Loucy (cell line): Measurements from ENCODE around the gene HOXC5.

Experiments
- H2AFZ ChIP-seq: fragments of 200-600 bp; sonication (generic); 2 replicates; pipeline ENCODE4 v1.6.0; 2016; ENCODE audit warnings: antibody characterized with exemption, mild to moderate bottlenecking, low read length, moderate library complexity
- H3F3A ChIP-seq: fragments of 200-600 bp; 2 replicates; pipeline ENCODE4 v1.6.0; 2016; ENCODE audit warnings: antibody characterized with exemption, low read depth, mild to moderate bottlenecking
- H3K27me3 ChIP-seq: fragments of 200-600 bp; sonication (generic); 2 replicates; pipeline ENCODE4 v1.6.1; 2014; ENCODE audit warnings: low read length, mild to moderate bottlenecking; ENCODE audit not compliant: insufficient read depth, poor library complexity, severe bottlenecking
- H3K36me3 ChIP-seq: fragments of 200-600 bp; sonication (generic); 2 replicates; pipeline ENCODE4 v1.6.1; 2016; ENCODE audit warnings: low read length; ENCODE audit not compliant: insufficient read depth
- H3K4me1 ChIP-seq: fragments of 200-600 bp; sonication (generic); 2 replicates; pipeline ENCODE4 v1.5.1; 2014; ENCODE audit warnings: low read length, mild to moderate bottlenecking; ENCODE audit not compliant: insufficient read depth, poor library complexity, severe bottlenecking
- H3K4me2 ChIP-seq: fragments of 200-600 bp; sonication (generic); 2 replicates; pipeline ENCODE4 v1.6.0; 2014; ENCODE audit warnings: antibody characterized with exemption, low read length, low read depth, mild to moderate bottlenecking; ENCODE audit not compliant: poor library complexity, severe bottlenecking
- H3K4me3 ChIP-seq: fragments of 200-600 bp; sonication (generic); 2 replicates; pipeline ENCODE4 v1.5.1; 2014; ENCODE audit warnings: low read length, mild to moderate bottlenecking, mixed read lengths; ENCODE audit not compliant: poor library complexity, severe bottlenecking
- H3K79me2 ChIP-seq: fragments of 200-600 bp; sonication (generic); 2 replicates; pipeline ENCODE4 v1.6.1; 2014; ENCODE audit warnings: low read length; ENCODE audit not compliant: insufficient read depth
- H3K9ac ChIP-seq: fragments of 200-600 bp; sonication (generic); 2 replicates; pipeline ENCODE4 v1.6.0; 2014; ENCODE audit warnings: mild to moderate bottlenecking, low read depth, low read length, moderate library complexity; ENCODE audit not compliant: poor library complexity, severe bottlenecking
- H3K9me2 ChIP-seq: fragments of 200-600 bp; sonication (generic); replicated peaks from 2 replicates; pipeline ENCODE4 v1.6.1; 2016; ENCODE audit warnings: low read depth, low read length, mixed read lengths
- H3K9me3 ChIP-seq: fragments of 200-600 bp; sonication (generic); 2 replicates; pipeline ENCODE4 v1.6.1; 2014; ENCODE audit warnings: mild to moderate bottlenecking, antibody characterized with exemption, low read length, low read depth; ENCODE audit not compliant: insufficient read depth
- H4K20me1 ChIP-seq: fragments of 200-600 bp; sonication (generic); 2 replicates; pipeline ENCODE4 v1.6.0; 2014; ENCODE audit warnings: antibody characterized with exemption, low read length, mild to moderate bottlenecking; ENCODE audit not compliant: insufficient read depth, poor library complexity, severe bottlenecking
- EZH2phosphoT487 ChIP-seq: fragments of 200-600 bp; IDR thresholded peaks from 2 replicates; pipeline ENCODE4 v1.6.1; 2018; ENCODE audit warnings: antibody characterized with exemption, mild to moderate bottlenecking, moderate library complexity, borderline replicate concordance
- TF ChIP-seq, protein P1 (sequence below): fragments of 200-600 bp; sonication (generic); conservative IDR thresholded peaks from 2 replicates; pipeline ENCODE4 v1.5.1; 2014; ENCODE audit warnings: mild to moderate bottlenecking, antibody characterized with exemption, low read length

Gene HOXC5

GRCh38 chr12:54005531-54005852, 27.4 kb upstream of the HOXC5 start:
- no peaks in the 10 kb centered on the region for H4K20me1 ChIP-seq
- no peaks in the 10 kb centered on the region for H3K36me3 ChIP-seq
- no peak for TF ChIP-seq EZH2phosphoT487
- TF ChIP-seq, protein P1, sequence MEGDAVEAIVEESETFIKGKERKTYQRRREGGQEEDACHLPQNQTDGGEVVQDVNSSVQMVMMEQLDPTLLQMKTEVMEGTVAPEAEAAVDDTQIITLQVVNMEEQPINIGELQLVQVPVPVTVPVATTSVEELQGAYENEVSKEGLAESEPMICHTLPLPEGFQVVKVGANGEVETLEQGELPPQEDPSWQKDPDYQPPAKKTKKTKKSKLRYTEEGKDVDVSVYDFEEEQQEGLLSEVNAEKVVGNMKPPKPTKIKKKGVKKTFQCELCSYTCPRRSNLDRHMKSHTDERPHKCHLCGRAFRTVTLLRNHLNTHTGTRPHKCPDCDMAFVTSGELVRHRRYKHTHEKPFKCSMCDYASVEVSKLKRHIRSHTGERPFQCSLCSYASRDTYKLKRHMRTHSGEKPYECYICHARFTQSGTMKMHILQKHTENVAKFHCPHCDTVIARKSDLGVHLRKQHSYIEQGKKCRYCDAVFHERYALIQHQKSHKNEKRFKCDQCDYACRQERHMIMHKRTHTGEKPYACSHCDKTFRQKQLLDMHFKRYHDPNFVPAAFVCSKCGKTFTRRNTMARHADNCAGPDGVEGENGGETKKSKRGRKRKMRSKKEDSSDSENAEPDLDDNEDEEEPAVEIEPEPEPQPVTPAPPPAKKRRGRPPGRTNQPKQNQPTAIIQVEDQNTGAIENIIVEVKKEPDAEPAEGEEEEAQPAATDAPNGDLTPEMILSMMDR: no peak
- H3K79me2 ChIP-seq: no peaks in the 10 kb centered on the region
- no peaks in the 10 kb centered on the region for H3K9me2 ChIP-seq
- no peaks in the 10 kb centered on the region for H3K9me3 ChIP-seq
- peaks cover 4% of the 10 kb centered on the region for H3K4me1 ChIP-seq
- H3F3A ChIP-seq: no peaks in the 10 kb centered on the region
- no peak overlapping the region for H3K4me2 ChIP-seq
- no peaks in the 10 kb centered on the region for H3K27me3 ChIP-seq
- H3K9ac ChIP-seq: no peak overlapping the region
- no peak overlapping the region for H2AFZ ChIP-seq
- H3K4me3 ChIP-seq: no peak overlapping the region

GRCh38 chr12:54005853-54006558, 26.8 kb upstream of the HOXC5 start:
- peak overlapping the region; percentile 43 for H3K4me2 ChIP-seq
- TF ChIP-seq EZH2phosphoT487: no peak
- TF ChIP-seq, protein P1: peak; percentile 93
- no peaks in the 10 kb centered on the region for H3K79me2 ChIP-seq
- H3K9me3 ChIP-seq: no peaks in the 10 kb centered on the region
- H3K36me3 ChIP-seq: no peaks in the 10 kb centered on the region
- no peaks in the 10 kb centered on the region for H3K9me2 ChIP-seq
- H3K4me3 ChIP-seq: no peak overlapping the region
- no peak overlapping the region for H3K9ac ChIP-seq
- peaks cover 9% of the 10 kb centered on the region for H3K4me1 ChIP-seq
- no peaks in the 10 kb centered on the region for H3F3A ChIP-seq
- H4K20me1 ChIP-seq: no peaks in the 10 kb centered on the region
- H2AFZ ChIP-seq: no peak overlapping the region
- H3K27me3 ChIP-seq: no peaks in the 10 kb centered on the region

DNA sequence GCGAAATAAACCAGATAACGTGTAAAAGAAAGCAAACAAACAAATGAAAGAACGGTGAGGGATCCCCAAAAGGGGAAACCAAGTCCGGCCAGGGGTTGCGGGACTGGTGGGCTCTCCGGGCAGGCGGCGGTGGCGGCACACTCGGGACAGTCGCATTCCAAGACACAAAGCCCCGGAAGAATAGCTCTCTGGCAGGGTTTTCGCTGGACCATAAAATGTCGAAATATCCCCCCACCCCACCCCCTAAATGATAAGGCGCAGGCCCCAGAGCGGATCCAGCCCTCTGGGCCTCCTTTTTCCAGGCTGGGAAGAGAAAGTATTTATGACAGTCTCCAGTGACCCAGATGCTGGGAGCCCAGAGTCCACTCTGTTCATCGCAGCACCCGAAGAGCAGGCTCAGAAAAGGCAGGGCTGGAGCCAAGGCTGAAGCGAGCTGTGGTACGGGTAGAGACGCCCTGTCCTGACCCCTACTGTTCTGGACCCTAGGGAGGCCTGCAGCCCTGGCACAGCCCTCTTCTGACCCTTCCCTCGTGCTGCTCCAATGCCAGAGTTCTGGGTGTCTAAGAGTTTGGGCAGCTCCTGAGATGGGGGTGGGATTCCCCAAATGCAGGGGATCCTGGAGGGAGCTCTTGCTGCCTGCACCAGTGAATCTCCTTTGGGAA, 26.2 kb upstream of the HOXC5 start:
- Histone ChIP-seq H3K79me2 (no peaks in the 10 kb centered on the region), H4K20me1 (no peaks in the 10 kb centered on the region), H2AFZ (no peak overlapping the region), H3K4me3 (no peak overlapping the region), H3K4me2 (peak overlapping the region; percentile 43), H3K9me3 (no peaks in the 10 kb centered on the region), H3K36me3 (no peaks in the 10 kb centered on the region), H3K9me2 (no peaks in the 10 kb centered on the region), H3K4me1 (peaks cover 16% of the 10 kb centered on the region), H3F3A (no peaks in the 10 kb centered on the region), H3K9ac (no peak overlapping the region), H3K27me3 (no peaks in the 10 kb centered on the region)
- TF ChIP-seq, protein P1: no peak
- no peak for TF ChIP-seq EZH2phosphoT487
